Lower lobe of right lung (tissue), 2 donors: ENCODE measurements around the gene SUSD1. TPM values are rescaled to one million over a fixed set of nuclear protein-coding genes. Genes with fewer than 3 reads are reported as not detected.

Source experiments
- ATAC-seq, 2 donors: fragments of 200-7000 bp; cut with Tn5 transposase; one replicate each; pipeline ENCODE4 v1.9.1; 2020 to 2022; ENCODE audit warnings: mild to moderate bottlenecking in 2 of 2, moderate library complexity in 2 of 2
- DNase-seq: peaks from one replicate; pipeline ENCODE4 v3.0.0-alpha.2; 2020
- H3K27ac ChIP-seq: fragments of 200-600 bp; one replicate; pipeline ENCODE4 v1.8.0; 2022
- H3K27me3 ChIP-seq: fragments of 200-600 bp; one replicate; pipeline ENCODE4 v1.8.0; 2022; ENCODE audit warnings: low read depth
- H3K36me3 ChIP-seq: fragments of 200-600 bp; one replicate; pipeline ENCODE4 v1.8.0; 2022; ENCODE audit warnings: mild to moderate bottlenecking
- H3K4me1 ChIP-seq: fragments of 200-600 bp; one replicate; pipeline ENCODE4 v1.8.0; 2022
- H3K4me3 ChIP-seq: fragments of 200-600 bp; one replicate; pipeline ENCODE4 v1.8.0; 2022; ENCODE audit warnings: mild to moderate bottlenecking
- H3K9me3 ChIP-seq: fragments of 200-600 bp; one replicate; pipeline ENCODE4 v1.8.0; 2022
- intact Hi-C: fragments of 100-400 bp; cut with DNase I; formaldehyde crosslinking; loops from one replicate; pipeline ENCODE4 v1.11.0; 2022
- total RNA-seq: library from RNA; stranded (reverse); fragmentation: NEBNext Ultra II Directional; extraction: Animal tissue kit (Norgen Biotek cat#: 25700); gene quantifications from one replicate; pipeline ENCODE4 v1.2.1, GENCODE V29; 2021
- TF ChIP-seq, protein P1 (sequence below): fragments of 200-600 bp; IDR thresholded peaks from one replicate; pipeline ENCODE4 v1.8.0; 2022; ENCODE audit warnings: antibody characterized with exemption, mild to moderate bottlenecking
- donor health status: DM: no; HTN: yes; CAD: no; lungs with severe emphysema.

The SUSD1 gene
- total RNA-seq, 1 donor from 2014 or later, result 49.4 TPM

DNA sequence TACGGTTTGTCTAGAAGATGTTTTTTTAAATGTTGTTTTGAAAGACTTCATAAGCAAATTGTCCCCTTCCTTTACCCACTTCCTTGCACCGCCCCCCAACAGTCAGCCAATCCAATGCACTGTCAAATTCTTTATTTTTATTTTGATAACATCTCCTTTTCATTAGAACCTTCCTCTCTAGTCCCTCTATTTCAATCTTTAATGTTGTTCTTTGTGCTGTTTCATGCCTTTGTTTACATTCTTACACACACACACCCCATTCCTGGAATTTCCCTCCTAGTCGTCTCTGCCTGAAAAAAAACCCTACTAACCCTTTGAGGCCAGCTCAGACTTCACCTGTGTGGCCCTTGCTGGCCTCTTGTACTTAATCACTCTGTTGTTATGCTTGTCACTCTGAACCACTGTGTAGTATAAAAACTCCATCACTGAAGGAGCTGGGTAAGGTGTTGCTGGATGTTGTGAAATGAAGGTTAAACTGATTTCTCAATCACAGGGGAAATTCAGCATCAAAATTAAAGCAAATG is 145.1 kb downstream of the SUSD1 start:
- no peak for DNase-seq
- no peaks in the 10 kb centered on the region for H3K36me3 ChIP-seq
- ATAC-seq, result peak; percentile 92 to 96
- H3K27ac ChIP-seq, result peak overlapping the region; percentile 26
- no peaks in the 10 kb centered on the region for H3K27me3 ChIP-seq
- H3K9me3 ChIP-seq, result no peaks in the 10 kb centered on the region
- H3K4me1 ChIP-seq, result peaks cover 36% of the 10 kb centered on the region
- TF ChIP-seq, protein P1, sequence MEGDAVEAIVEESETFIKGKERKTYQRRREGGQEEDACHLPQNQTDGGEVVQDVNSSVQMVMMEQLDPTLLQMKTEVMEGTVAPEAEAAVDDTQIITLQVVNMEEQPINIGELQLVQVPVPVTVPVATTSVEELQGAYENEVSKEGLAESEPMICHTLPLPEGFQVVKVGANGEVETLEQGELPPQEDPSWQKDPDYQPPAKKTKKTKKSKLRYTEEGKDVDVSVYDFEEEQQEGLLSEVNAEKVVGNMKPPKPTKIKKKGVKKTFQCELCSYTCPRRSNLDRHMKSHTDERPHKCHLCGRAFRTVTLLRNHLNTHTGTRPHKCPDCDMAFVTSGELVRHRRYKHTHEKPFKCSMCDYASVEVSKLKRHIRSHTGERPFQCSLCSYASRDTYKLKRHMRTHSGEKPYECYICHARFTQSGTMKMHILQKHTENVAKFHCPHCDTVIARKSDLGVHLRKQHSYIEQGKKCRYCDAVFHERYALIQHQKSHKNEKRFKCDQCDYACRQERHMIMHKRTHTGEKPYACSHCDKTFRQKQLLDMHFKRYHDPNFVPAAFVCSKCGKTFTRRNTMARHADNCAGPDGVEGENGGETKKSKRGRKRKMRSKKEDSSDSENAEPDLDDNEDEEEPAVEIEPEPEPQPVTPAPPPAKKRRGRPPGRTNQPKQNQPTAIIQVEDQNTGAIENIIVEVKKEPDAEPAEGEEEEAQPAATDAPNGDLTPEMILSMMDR, result no peak
- H3K4me3 ChIP-seq, result no peak overlapping the region
- intact Hi-C loops, result no loop called here

DNA sequence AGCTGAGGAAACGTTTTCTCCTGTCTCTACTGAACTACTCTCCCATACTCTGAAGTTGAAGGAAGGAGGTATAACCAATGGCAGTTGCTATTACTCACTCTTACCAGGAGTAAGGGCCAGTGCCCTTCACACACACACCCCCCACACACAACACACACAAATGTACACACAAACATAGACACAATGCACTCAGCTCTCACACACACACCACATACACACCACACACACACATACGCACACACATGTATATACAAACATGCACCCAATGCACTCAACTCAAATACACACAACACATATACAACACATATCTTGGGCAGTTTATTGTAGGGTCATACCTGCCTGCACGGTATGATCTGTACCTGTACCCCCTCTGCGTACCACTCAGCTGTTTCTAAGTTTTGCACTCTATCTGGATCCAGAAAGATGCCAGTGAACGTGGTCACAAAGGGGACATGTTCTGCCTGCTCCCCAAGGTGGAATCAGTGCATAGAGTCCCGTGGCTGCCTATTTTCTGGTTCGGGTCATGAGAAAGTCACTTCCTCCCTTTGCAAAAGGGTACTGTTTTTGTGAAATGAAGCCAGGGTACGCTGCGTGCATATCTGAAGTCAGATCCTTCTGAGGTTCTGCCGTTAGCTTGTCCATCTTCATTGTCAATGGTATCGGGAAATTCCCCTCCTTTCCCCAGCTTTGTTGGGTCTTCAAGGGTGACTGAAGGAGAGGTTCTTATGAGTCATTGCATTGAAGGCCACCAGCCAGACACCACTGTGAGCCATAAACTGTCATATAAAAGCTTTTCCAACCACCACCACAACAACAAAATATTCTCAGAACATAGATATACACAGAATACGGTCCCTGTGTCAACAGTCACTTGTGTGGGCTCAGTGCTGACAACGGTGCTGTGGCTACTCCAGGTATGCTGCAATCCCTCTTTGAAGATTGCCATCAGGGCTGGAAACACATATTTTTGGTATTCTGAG is 146.6 kb downstream of the SUSD1 start:
- ATAC-seq (no peak), DNase-seq (no peak)
- intact Hi-C loops, result no loop called here
- H3K9me3 ChIP-seq, result no peaks in the 10 kb centered on the region
- H3K27me3 ChIP-seq, result no peaks in the 10 kb centered on the region
- peaks cover 32% of the 10 kb centered on the region for H3K4me1 ChIP-seq
- no peak overlapping the region for H3K4me3 ChIP-seq
- H3K36me3 ChIP-seq, result no peaks in the 10 kb centered on the region
- TF ChIP-seq, protein P1, result no peak
- no peak overlapping the region for H3K27ac ChIP-seq

DNA sequence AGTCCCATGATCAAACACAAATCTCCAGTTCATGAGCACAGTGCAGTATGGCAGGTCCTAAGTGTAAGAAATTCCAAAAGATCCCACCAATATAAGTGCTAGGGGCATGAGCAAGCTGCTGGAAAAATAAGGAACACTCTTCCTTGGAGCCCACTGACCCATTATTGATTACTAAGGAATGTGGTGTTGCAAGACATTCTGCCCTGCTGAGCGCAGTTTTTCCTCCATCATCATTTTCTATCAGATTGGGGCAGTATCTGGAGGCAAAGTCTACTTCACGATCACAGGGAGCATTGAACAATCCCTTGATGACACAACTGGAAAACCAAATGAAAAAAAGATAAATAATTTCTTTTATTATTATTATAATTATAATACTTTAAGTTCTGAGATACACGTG is 149.2 kb downstream of the SUSD1 start:
- ATAC-seq (no peak), DNase-seq (no peak)
- Histone ChIP-seq H3K27ac (no peak overlapping the region), H3K36me3 (no peaks in the 10 kb centered on the region), H3K4me1 (peaks cover 22% of the 10 kb centered on the region), H3K4me3 (no peak overlapping the region), H3K27me3 (no peaks in the 10 kb centered on the region), H3K9me3 (no peaks in the 10 kb centered on the region)
- TF ChIP-seq, protein P1, result no peak
- intact Hi-C loops, result no loop called here

DNA sequence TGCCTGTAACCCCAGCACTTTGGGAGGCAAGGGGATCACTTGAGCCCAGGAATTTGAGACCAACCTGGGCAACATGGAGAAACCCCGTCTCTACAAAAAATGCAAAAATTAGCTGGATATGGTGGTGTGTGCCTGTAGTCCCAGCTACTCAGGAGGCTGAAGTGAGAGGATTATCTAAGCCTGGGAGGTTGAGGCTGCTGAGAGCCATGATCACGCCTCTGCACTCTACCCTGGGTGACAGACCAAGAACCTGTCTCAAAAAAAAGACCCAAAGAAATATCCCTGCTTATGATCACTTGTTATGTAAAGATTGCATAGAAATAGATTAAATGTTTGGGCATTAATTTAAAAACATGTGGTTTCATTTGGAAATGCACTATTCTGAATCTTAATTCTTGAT is 153.4 kb downstream of the SUSD1 start:
- TF ChIP-seq, protein P1, result no peak
- Histone ChIP-seq H3K4me1 (peaks cover 9% of the 10 kb centered on the region), H3K27ac (no peak overlapping the region), H3K36me3 (no peaks in the 10 kb centered on the region), H3K9me3 (no peaks in the 10 kb centered on the region), H3K4me3 (no peak overlapping the region), H3K27me3 (no peaks in the 10 kb centered on the region)
- no peak for ATAC-seq
- intact Hi-C loops, result no loop called here
- no peak for DNase-seq

DNA sequence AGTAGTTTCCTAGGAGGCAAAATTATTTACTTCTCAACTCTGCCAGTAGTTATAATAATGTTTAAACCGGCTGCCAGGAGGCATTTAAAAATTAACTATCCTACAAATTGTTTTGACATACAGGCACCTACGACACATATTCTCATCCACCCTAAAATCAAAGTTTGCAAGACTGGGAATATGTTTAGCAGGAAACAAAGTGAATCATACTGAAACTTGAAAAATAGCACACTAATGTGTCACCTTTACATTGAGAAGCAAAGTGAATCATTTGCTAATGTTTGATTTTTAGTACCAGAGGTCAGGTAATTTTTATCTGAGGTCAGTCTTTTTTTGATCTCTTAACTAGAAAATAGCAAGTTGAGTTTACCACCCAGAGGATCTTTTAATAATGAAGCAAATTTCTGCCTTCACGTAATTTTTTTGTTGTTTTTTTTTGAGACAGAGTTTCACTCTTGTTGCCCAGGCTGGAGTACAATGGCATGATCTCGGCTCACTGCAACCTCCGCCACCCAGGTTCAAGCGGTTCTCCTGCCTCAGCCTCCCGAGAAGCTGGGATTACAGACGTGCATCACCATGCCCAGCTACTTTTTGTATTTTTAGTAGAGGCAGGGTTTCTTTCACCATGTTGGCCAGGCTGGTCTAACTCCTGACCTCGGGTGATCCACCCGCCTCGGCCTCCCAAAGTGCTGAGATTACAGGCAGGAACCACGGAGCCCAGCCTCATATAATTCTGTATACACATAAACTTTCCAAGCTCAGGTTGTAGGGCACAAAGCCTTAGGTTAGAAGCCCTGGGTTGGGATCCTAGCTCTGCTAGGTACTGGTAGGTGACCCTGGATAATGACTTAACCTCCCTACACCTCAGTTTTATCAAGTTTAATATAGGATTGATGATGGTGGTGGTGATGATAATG is 154.2 kb downstream of the SUSD1 start:
- Histone ChIP-seq H3K27ac (no peak overlapping the region), H3K4me1 (peaks cover 9% of the 10 kb centered on the region), H3K9me3 (no peaks in the 10 kb centered on the region), H3K36me3 (no peaks in the 10 kb centered on the region), H3K27me3 (no peaks in the 10 kb centered on the region), H3K4me3 (no peak overlapping the region)
- DNase-seq, result no peak
- ATAC-seq, result no peak
- TF ChIP-seq, protein P1, result no peak
- intact Hi-C loops, result no loop called here
